K562 (cell line): Measurements from ENCODE around the gene KLK2. TPM values are rescaled to one million over a fixed set of nuclear protein-coding genes. Genes with fewer than 3 reads are reported as not detected.

ENCODE experiments used
- ATAC-seq: fragments of 200-7000 bp; cut with Tn5 transposase; 3 replicates; pipeline ENCODE4 v1.9.1; 2020; ENCODE audit warnings: moderate library complexity
- BruUV-seq: library from RNA; stranded (reverse); fragments of 400-500 nt; replicated peaks from 2 replicates; lab custom pipeline; 2021; lab: Mats Ljungman, UMichigan
- CTCF ChIA-PET: fragments of 300-600 bp; formaldehyde crosslinking; extraction: SDS; loops from one replicate; lab custom pipeline; 2021; ENCODE audit warnings: low intra/inter-chr PET ratio; lab: Yijun Ruan, JAX
- POLR2A ChIA-PET: fragments of 300-600, 350-650 bp; sonication (Branson Sonifier 250); formaldehyde crosslinking; extraction: SDS; loops from one replicate; lab custom pipeline; 2021; ENCODE audit warnings: antibody characterized with exemption, inconsistent platforms; lab: Yijun Ruan, JAX
- DNase-seq, 4 experiments: peaks; one replicate each; pipeline versions ENCODE4 v3.0.0 to v3.0.0-alpha.2; 2011 to 2018; ENCODE audit warnings: low spot score in 3 of 4, mixed read lengths in 3 of 4; ENCODE audit errors: extremely low read depth in 1 of 4
- FAIRE-seq: peaks from 2 replicates; lab custom pipeline; 2011; peaks lifted over from hg19 to GRCh38; lab: Jason Lieb, UNC
- H2AFZ ChIP-seq: 2 replicates; pipeline ENCODE4 v1.6.0; 2011; ENCODE audit warnings: low read depth, low read length, control low read depth, inconsistent platforms
- H3K27ac ChIP-seq: fragments of 200-600 bp; 3 replicates; pipeline ENCODE4 v1.8.0; 2011; ENCODE audit warnings: low read depth, mild to moderate bottlenecking, control low read depth, inconsistent platforms, low read length, moderate library complexity, mixed read lengths; ENCODE audit errors: extremely low read depth
- H3K27me3 ChIP-seq, 2 experiments: fragments of 300-600 bp in 1 of 2; 2 replicates in 1 of 2; 3 replicates in 1 of 2; pipeline versions ENCODE4 v1.6.0 to v1.8.0; 2011; ENCODE audit warnings: inconsistent platforms in 2 of 2, low read length in 2 of 2, mild to moderate bottlenecking in 1 of 2, mixed read lengths in 1 of 2, moderate library complexity in 1 of 2; ENCODE audit not compliant: control insufficient read depth in 2 of 2, insufficient read depth in 2 of 2
- H3K36me3 ChIP-seq: fragments of 300-600 bp; 3 replicates; pipeline ENCODE4 v1.8.0; 2011; ENCODE audit warnings: mild to moderate bottlenecking, low read length, inconsistent platforms; ENCODE audit not compliant: control insufficient read depth, insufficient read depth
- H3K4me1 ChIP-seq, 2 experiments: fragments of 200-600 bp in 1 of 2; replicated peaks in 1 of 2; 2 replicates in 1 of 2; 3 replicates in 1 of 2; pipeline versions ENCODE4 v1.5.1 to v1.8.0; 2011; ENCODE audit warnings: inconsistent platforms in 2 of 2, low read length in 2 of 2, mild to moderate bottlenecking in 1 of 2, mixed read lengths in 1 of 2, moderate library complexity in 1 of 2; ENCODE audit not compliant: control insufficient read depth in 2 of 2, insufficient read depth in 2 of 2
- H3K4me2 ChIP-seq: 2 replicates; pipeline ENCODE4 v1.6.1; 2011; ENCODE audit warnings: low read length, control low read depth, inconsistent platforms, mixed read lengths; ENCODE audit not compliant: insufficient read depth
- H3K4me3 ChIP-seq: fragments of 200-600 bp; sonication (generic), shearing (Covaris generic); 2 replicates; pipeline ENCODE4 v1.5.1; 2016; ENCODE audit warnings: control low read depth, inconsistent platforms
- H3K79me2 ChIP-seq: fragments of 200-600 bp; 3 replicates; pipeline ENCODE4 v1.8.0; 2011; ENCODE audit warnings: low read length, inconsistent platforms; ENCODE audit not compliant: control insufficient read depth, insufficient read depth
- H3K9ac ChIP-seq, 2 experiments: 2 replicates each; pipeline versions ENCODE4 v1.6.0 to v1.6.1; 2011; ENCODE audit warnings: low read depth in 2 of 2, low read length in 2 of 2, control low read depth in 1 of 2, inconsistent platforms in 1 of 2, mild to moderate bottlenecking in 1 of 2, mixed read lengths in 1 of 2; ENCODE audit not compliant: insufficient read depth in 1 of 2
- H3K9me1 ChIP-seq: one replicate; pipeline ENCODE4 v1.6.0; 2011; ENCODE audit warnings: inconsistent platforms, mild to moderate bottlenecking, low read length, moderate library complexity; ENCODE audit not compliant: control insufficient read depth, insufficient read depth
- H3K9me3 ChIP-seq: replicated peaks from 2 replicates; pipeline ENCODE4 v1.5.1; 2011; ENCODE audit warnings: low read depth, low read length, inconsistent platforms; ENCODE audit not compliant: control insufficient read depth, insufficient read depth
- H4K20me1 ChIP-seq: replicated peaks from 2 replicates; pipeline ENCODE4 v1.6.1; 2011; ENCODE audit warnings: low read length, inconsistent platforms, mixed read lengths; ENCODE audit not compliant: control insufficient read depth, insufficient read depth
- NFIC ChIP-seq: fragments of 450-650 bp; IDR thresholded peaks from 2 replicates; pipeline ENCODE4 v1.6.1; 2017; ENCODE audit warnings: mild to moderate bottlenecking, inconsistent platforms
- NRF1 ChIP-seq, 2 experiments: fragments of 450-650 bp; IDR thresholded peaks in 1 of 2; conservative IDR thresholded peaks in 1 of 2; 2 replicates each; pipeline ENCODE4 v1.6.1; 2014; ENCODE audit warnings: mild to moderate bottlenecking in 2 of 2
- ZNF699 ChIP-seq: fragments of 250-450 bp; sonication (Bioruptor Pico); IDR thresholded peaks from 2 replicates; pipeline ENCODE4 v1.8.0; 2021; ENCODE audit warnings: mild to moderate bottlenecking, moderate library complexity; ENCODE audit not compliant: insufficient replicate concordance
- WGBS: fragments of 100-300 bp; shearing (Covaris generic); methylation state at CpG from one replicate; pipeline ENCODE4 v1.1.6; 2016; ENCODE audit warnings: low coverage, mixed read lengths; ENCODE audit not compliant: insufficient coverage; ENCODE audit errors: missing lambda C conversion rate; 5-methylcytosine and 5-hydroxymethylcytosine counted together
- in situ Hi-C: fragments of 300-500 bp; cut with MboI; formaldehyde crosslinking; loops from 4 replicates; pipeline ENCODE4 v1.15.0; 2018; ENCODE audit warnings: inconsistent platforms, mixed read lengths
- intact Hi-C: fragments of 100-400 bp; cut with micrococcal nuclease; formaldehyde crosslinking; loops from 2 replicates; pipeline ENCODE4 v1.14.2; 2022
- polyA plus RNA-seq, 8 experiments: library from polyadenylated mRNA; depleted of rRNA in 4 of 8; stranded (reverse) in 5 of 8; unstranded in 3 of 8; fragments of >200 nt; fragmentation: Nextera tagmentation in 2 of 8; fragmentation: Illumina TruSeq in 1 of 8; extraction: Ambion mirVana in 2 of 8; extraction: Trizol in 1 of 8; gene quantifications; 2 replicates each; pipeline versions ENCODE4 v1.2.1 to v1.2.3, GENCODE V29; 2011 to 2014; ENCODE audit warnings: inconsistent platforms in 1 of 8, missing spikeins in 1 of 8
- total RNA-seq, 7 experiments: library from RNA; depleted of rRNA in 6 of 7; stranded (reverse); fragments of >200 nt in 6 of 7; fragmentation: Illumina TruSeq in 2 of 7; extraction: Trizol in 2 of 7; gene quantifications; 2 replicates each; pipeline versions ENCODE4 v1.2.1 to v1.2.3, GENCODE V29; 2011 to 2021; ENCODE audit warnings: low replicate concordance in 1 of 7
- TF ChIP-seq, protein P1 (sequence below): fragments of 250-450 bp; sonication (Bioruptor Pico); IDR thresholded peaks from 2 replicates; pipeline ENCODE4 v1.8.0; 2022; ENCODE audit warnings: moderate library complexity, mild to moderate bottlenecking, inconsistent platforms

Gene KLK2
- total and polyA plus RNA-seq, 9 of the 15 experiments (the other 6 are each of a cell fraction or from before 2014, with no cell fraction given) = 0.11 to 0.47 (median 0.23) TPM; not detected in 1

DNA sequence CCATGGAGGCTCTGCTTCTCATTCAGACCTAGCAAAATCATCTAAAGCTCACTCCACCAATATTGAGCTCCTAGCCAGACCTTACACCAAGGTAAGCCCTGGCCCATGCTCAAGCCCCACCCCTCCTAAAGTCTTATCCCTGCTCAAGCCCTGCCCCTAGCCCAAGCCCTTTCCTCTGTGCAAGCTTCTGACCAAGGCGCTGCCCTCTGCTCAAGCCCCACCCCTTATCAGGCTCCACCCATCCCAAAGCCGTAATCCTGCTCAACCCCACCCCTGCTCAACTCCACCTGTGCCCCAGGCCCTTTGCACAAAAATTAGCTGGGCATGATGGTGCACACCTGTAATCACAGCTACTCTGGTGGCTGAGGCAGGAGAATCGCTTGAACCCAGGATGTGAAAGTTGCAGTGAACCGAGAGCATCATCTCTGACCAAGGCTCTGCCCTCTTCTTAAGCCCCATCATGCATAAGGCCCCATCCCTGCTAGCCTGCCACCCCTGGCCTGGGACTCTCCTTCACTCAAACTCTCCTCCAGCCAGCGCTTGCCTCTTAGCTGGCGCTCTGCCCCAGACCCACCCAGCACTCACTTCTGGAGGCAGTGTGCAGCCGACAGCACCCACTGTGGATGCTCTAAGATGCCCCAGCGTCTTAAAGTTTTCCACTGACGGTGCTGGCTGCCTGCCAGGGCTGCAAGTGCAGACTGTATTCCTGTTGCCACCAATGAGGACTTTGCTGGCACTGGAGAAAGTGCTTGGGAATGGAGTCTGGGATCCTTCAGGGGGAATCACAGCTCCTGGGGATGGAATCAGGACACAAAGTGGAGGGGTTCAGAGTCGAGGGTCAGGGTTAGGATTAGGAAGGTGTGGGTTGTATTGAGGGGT, 21.5 kb downstream of the KLK2 start:
- POLR2A ChIA-PET = interaction anchor here (1.1 to 1.5 kb wide), 3 partner anchors 9 to 90 kb away, joined by 3 to 9 read pairs (median 6); no protein-coding TSS in a partner anchor
- peak; percentile 91 for TF ChIP-seq NFIC
- TF ChIP-seq ZNF699 (CRISPR knock-in tag) = no peak
- peak in 1 of 2 experiments; percentile 22; a peak in 2 of 4 replicates for TF ChIP-seq NRF1 (conservative IDR thresholded peaks at IDR 0.05 in 1 of 2, IDR thresholded peaks at IDR 0.05 in 1 of 2)
- TF ChIP-seq, protein P1, sequence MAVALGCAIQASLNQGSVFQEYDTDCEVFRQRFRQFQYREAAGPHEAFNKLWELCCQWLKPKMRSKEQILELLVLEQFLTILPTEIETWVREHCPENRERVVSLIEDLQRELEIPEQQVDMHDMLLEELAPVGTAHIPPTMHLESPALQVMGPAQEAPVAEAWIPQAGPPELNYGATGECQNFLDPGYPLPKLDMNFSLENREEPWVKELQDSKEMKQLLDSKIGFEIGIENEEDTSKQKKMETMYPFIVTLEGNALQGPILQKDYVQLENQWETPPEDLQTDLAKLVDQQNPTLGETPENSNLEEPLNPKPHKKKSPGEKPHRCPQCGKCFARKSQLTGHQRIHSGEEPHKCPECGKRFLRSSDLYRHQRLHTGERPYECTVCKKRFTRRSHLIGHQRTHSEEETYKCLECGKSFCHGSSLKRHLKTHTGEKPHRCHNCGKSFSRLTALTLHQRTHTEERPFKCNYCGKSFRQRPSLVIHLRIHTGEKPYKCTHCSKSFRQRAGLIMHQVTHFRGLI (CRISPR knock-in tag) = no peak

More for the DNA sequence above, 21.5 kb downstream of the KLK2 start:
- Histone ChIP-seq H3K27me3 (peaks cover 0 to 18% of the 10 kb centered on the region in 2 experiments; a peak in 2 of 5 replicates), H3K4me1 (peaks cover 0 to 11% of the 10 kb centered on the region in 2 experiments; a peak in 3 of 5 replicates), H4K20me1 (no peaks in the 10 kb centered on the region), H3K9me1 (peaks cover 4% of the 10 kb centered on the region), H3K79me2 (no peaks in the 10 kb centered on the region), H3K4me3 (no peak overlapping the region), H3K4me2 (no peak overlapping the region; the same call in 1 of the 2 replicates), H2AFZ (no peak overlapping the region), H3K27ac (no peak overlapping the region), H3K36me3 (no peaks in the 10 kb centered on the region), H3K9ac (no peak overlapping the region), H3K9me3 (0 out of 2 replicates have a peak, but pooled peaks cover 3% of the 10 kb centered on the region)
- in situ Hi-C loops = no loop called here
- no peak for FAIRE-seq
- DNase-seq = no peak
- peak; percentile 57 for ATAC-seq
- WGBS = 8% methylated on average over 10 of the region's 10 CpGs
- no TSS peak for BruUV-seq
- CTCF ChIA-PET = interaction anchor here (0.6 kb wide), 1 partner anchor 124 kb away, joined by 4 read pairs; no protein-coding TSS in a partner anchor
- intact Hi-C loops = no loop called here
